SK-N-SH (cell line): ENCODE results near the gene ZNF827.

Experiments used
- CHD2 ChIP-seq: fragments of 150-350 bp; IDR thresholded peaks from 2 replicates; pipeline ENCODE4 v1.6.1; 2018; ENCODE audit warnings: low read length; ENCODE audit not compliant: partially characterized antibody
- CTCF ChIP-seq: fragments of 200-600 bp; sonication (generic); IDR thresholded peaks from 2 replicates; pipeline ENCODE4 v1.6.1; 2017; ENCODE audit warnings: antibody characterized with exemption, mild to moderate bottlenecking, moderate library complexity
- EP300 ChIP-seq, 2 experiments: IDR thresholded peaks; 2 replicates each; pipeline versions ENCODE4 v1.4.0 to v1.6.1; 2012; ENCODE audit warnings: borderline replicate concordance in 1 of 2, low read depth in 1 of 2, low read length in 1 of 2
- EZH2phosphoT487 ChIP-seq: fragments of 200-600 bp; sonication (generic); IDR thresholded peaks from 2 replicates; pipeline ENCODE4 v1.6.1; 2017; ENCODE audit warnings: low read depth, mixed run types, mild to moderate bottlenecking, antibody characterized with exemption, moderate library complexity, borderline replicate concordance
- FOSL2 ChIP-seq: IDR thresholded peaks from 2 replicates; pipeline ENCODE4 v1.4.0; 2012; ENCODE audit warnings: low read depth, mild to moderate bottlenecking, moderate library complexity, borderline replicate concordance
- NRF1 ChIP-seq: IDR thresholded peaks from 2 replicates; pipeline ENCODE4 v1.6.1; 2012; ENCODE audit warnings: low read depth, mild to moderate bottlenecking, low read length
- POLR2AphosphoS5 ChIP-seq: IDR thresholded peaks from 2 replicates; pipeline ENCODE4 v1.6.1; 2012; ENCODE audit warnings: low read depth, low read length
- RAD21 ChIP-seq: IDR thresholded peaks from 2 replicates; pipeline ENCODE4 v1.6.1; 2012; ENCODE audit warnings: mild to moderate bottlenecking, low read length
- SIN3A ChIP-seq: IDR thresholded peaks from 2 replicates; pipeline ENCODE4 v1.6.1; 2012; ENCODE audit warnings: low read depth, mild to moderate bottlenecking, low read length, moderate library complexity, borderline replicate concordance
- TAF1 ChIP-seq: IDR thresholded peaks from 2 replicates; pipeline ENCODE4 v1.6.1; 2012; ENCODE audit warnings: low read depth, mild to moderate bottlenecking, low read length, moderate library complexity, borderline replicate concordance
- TCF12 ChIP-seq: IDR thresholded peaks from 2 replicates; pipeline ENCODE4 v1.4.0; 2012
- TEAD4 ChIP-seq: IDR thresholded peaks from 2 replicates; pipeline ENCODE4 v1.4.0; 2012; ENCODE audit warnings: mild to moderate bottlenecking, borderline replicate concordance; ENCODE audit not compliant: insufficient read depth
- TF ChIP-seq, protein P1 (sequence below): IDR thresholded peaks from 2 replicates; pipeline ENCODE4 v1.4.0; 2012; ENCODE audit warnings: low read depth

- TF ChIP-seq CTCF (no peak), EZH2phosphoT487 (no peak), RAD21 (no peak), CHD2 (no peak), EP300 (IDR thresholded peaks at IDR 0.05; ENCODE audit: borderline replicate concordance in 1 of 2, low read depth in 1 of 2, low read length in 1 of 2) (no peak), FOSL2 (no peak), SIN3A (no peak), TEAD4 (no peak), TCF12 (no peak), TAF1 (no peak), POLR2AphosphoS5 (no peak), NRF1 (no peak)
- TF ChIP-seq, protein P1, sequence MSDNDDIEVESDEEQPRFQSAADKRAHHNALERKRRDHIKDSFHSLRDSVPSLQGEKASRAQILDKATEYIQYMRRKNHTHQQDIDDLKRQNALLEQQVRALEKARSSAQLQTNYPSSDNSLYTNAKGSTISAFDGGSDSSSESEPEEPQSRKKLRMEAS, result no peak
Measured at GRCh38 chr4:145734031-145734430, 204.6 kb downstream of the ZNF827 start.
